DOHH2 (cell line): ENCODE data around the gene GRWD1.

Source experiments
- CTCF ChIP-seq: fragments of 200-600 bp; sonication (generic); IDR thresholded peaks from one replicate; pipeline ENCODE4 v1.5.1; 2014; ENCODE audit warnings: antibody characterized with exemption, mild to moderate bottlenecking, low read depth, low read length; ENCODE audit not compliant: poor library complexity, severe bottlenecking
- EZH2phosphoT487 ChIP-seq: fragments of 200-600 bp; sonication (generic); IDR thresholded peaks from 2 replicates; pipeline ENCODE4 v1.6.1; 2017; ENCODE audit warnings: borderline replicate concordance, mild to moderate bottlenecking, antibody characterized with exemption, low read length, moderate library complexity, mixed read lengths

- TF ChIP-seq CTCF (peak; percentile 51), EZH2phosphoT487 (no peak)
Measured at GRCh38 chr19:48445256-48445605, 552 bp upstream of the GRWD1 start.
